HG03521 (cell line): ENCODE data around the gene STOML1.

Experiments used
- ATAC-seq: cut with Tn5 transposase; IDR thresholded peaks from one replicate; pipeline ENCODE4 v1.9.1; 2021; ENCODE audit warnings: mild to moderate bottlenecking, moderate library complexity; ENCODE audit not compliant: unreplicated experiment

The STOML1 gene, protein sequence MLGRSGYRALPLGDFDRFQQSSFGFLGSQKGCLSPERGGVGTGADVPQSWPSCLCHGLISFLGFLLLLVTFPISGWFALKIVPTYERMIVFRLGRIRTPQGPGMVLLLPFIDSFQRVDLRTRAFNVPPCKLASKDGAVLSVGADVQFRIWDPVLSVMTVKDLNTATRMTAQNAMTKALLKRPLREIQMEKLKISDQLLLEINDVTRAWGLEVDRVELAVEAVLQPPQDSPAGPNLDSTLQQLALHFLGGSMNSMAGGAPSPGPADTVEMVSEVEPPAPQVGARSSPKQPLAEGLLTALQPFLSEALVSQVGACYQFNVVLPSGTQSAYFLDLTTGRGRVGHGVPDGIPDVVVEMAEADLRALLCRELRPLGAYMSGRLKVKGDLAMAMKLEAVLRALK

DNA sequence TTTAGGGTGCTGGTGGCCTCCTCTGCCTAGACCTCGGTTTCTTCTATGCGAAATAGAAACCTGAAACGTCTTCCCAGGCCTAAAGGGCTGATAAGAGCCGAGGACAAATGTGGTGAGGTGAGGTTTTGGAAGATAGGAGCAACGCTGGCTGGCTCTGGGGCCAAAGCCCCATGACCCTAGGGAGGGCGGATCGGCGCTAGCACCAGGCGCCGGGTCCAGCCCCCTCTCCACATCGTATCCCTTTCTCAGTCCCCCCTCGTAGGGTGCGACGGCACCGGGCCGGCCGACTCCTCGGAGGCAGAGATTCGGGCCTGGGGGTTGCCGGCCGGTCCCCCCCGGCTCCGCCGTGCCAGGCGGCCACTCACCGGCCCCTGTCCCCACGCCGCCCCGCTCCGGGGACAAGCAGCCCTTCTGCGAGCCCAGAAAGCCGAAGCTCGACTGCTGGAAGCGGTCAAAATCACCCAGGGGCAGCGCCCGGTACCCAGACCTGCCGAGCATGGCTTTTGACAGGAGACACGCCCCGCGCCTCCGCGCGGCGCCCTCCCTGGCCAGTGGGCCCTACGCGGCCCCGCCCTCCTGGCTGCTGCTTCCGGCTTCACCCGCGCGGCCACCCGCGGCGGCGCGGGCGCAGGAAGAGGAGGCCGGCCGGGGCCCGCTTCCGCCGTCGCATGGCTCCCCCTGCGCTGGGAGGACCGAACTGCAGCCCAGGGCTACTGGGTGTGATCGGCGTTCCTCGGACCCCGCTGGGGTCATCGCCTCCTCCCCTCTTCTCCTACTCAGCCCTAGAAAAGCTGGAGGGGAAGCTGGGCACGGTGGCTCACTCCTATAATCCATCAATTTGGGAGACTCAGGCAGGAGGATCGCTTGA lies at the start of gene STOML1:
Gene STOML1 (minus strand): TSS at position 570 of the 868 bp plus-strand sequence. CDS start 72 bp downstream, at position 498.
- peak; percentile 75 for ATAC-seq

DNA sequence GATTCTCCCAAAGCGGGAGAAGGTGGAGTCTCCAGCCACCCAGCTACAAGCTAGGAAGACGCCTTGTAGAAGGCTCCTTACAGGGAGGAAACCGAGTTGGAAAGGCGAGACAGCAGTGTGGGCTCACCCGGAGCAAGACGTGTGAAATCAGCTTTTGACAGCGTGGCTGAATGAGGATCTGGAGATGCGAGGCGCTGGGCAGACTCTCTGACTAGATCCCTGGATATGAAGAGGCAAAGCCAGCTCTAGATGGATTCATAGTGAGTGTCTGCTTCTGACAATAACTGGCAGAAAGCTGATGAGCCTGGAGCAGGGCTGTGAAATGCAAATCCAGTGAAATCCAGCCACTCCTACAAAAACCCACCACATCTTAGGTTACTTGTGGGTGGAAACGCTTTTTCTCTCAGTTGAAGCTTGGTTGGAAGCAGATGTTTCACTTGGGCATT lies 49.2 kb upstream of the STOML1 start:
- ATAC-seq: no peak

DNA sequence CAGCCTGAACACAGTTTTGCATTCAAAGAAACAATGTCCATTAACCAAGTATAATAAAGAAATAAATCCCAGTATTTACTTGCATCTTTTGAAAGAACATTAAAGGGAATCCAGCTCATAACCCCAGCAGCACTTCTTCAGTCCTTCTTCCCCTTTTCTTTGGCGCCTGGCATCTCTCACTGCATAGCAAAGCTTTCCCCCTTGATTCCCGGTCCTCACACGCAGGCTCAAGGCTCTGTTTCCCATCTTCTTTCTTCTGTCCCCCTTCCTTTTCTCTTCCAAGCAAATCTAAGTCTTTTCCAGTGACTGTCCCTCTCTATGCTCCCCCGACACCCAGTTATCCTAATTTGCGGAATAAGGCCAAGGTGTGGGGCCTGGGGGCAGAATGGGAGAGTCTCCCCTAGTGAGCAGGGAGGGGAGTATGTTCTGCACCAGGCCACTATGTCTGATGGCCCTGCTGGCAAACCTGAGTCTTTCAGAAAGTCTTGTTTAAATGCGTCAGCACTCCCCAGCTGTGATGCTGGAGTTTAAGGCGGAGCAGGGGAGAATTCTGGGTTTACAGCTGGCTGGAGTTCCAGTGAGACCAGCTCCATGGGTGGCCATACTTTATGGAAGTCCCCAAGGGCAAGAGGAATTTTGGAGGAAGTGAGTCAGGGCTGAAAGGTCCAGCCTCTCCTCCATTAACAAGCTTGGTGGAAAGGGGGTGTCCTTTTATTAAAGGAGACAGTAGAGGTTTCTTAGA lies 48.2 kb upstream of the STOML1 start:
- no peak for ATAC-seq

DNA sequence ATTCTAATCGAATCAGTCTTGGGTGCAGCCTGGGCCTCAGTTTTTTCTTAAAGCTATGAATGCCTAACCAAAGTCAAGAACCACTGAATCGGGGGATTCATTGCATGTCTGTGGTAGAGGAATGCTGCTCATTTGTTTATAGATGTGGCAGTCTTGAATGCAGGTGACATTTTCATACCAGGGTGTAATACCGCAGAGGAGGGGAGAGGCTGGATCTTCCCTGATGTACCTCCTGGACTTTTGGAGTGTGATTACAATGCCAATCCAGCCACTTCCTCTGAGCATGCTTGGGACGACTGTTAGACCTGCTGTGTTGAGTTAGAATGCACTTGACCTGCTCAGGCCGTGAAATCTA lies 47.5 kb upstream of the STOML1 start:
- ATAC-seq: no peak

DNA sequence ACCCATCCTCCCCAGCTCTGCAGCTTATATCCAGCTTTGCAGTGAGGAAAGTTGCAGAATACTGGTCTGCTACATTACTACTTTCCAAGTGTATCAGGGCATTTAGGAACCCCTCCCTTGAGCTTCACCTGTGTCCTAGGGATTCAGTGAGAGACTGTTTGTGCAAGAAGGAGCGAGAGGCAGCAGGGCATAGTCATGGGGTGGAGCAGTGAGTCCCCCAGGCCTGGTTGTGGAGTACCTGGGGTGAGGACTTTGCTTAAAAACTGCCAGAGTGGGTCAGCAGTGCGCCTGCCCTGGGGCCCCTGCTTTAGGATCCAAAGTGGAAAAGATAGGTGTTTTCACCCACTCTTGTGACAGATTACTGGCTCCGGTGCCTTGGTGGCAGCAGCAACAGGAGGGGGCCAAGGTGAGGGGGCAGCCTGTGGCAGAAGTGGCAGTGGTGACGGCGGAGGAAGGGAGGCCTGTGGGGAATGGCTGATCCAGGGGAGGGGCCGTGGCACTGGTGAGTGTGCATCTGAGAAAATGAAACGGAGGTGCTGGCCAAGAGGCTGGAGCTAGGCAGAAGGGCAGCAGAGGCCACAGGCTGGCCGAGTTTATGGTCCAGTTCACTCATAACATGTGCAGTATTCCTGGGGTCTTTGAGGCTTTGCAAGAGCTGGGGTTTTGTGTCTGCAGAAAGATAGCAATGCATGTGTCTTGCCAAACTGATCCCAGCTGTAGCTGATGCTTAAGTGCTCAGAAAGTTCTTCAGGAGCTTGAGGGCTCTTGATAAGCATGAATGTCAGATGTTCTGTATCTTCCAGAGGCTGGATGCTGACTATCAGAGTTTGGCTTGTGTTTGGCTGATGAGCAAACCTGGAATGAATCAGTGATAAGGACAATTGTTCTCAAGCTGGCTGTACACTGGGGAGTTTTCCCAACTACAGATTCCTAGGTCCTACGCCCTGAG lies 46.9 kb upstream of the STOML1 start:
- ATAC-seq: no peak

DNA sequence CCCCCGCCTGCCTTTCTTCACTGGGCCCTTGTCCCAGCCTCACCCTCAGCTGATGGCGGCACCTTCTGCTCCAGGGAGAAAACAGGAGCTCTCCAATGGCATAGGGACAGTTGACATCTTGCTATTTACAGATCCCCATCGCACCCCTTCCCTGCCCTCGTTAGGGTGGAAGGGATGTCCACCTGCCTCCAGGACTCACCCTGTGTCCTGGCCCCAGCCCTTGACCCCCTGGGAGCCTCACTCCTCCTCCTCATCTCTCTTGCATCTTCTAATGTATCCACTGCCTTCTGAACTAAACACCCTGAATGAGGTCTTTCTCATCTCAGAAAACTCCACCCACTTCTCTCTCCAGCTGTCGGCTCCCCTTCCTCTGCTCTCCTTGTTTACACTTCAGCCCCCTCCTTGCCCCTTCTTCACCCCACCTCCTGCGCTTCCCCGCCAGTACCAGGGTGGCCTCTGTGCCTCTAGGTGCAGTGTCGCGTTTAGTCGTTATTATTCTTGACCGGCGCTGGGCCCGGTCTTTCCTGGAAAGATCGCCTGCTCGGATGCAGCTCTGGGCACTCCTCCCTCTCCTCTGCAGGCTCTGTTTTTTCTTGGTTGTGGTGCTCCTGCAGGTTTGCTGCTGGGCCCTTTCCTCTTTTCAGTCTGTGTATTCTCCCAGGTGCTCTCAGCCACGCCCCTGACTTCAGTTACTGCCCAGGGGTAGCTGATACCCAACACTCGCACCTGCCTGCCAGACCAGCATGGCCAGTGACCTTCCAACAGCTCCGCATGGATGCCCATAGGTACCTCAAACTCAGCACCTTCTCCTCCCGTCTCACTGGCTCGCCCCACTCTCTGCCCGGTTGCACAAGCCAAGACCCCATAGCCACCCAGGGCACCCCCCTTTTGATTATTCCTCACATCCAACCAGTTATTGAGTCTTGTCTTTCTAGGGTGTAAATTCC lies 45.3 kb upstream of the STOML1 start:
- no peak for ATAC-seq

DNA sequence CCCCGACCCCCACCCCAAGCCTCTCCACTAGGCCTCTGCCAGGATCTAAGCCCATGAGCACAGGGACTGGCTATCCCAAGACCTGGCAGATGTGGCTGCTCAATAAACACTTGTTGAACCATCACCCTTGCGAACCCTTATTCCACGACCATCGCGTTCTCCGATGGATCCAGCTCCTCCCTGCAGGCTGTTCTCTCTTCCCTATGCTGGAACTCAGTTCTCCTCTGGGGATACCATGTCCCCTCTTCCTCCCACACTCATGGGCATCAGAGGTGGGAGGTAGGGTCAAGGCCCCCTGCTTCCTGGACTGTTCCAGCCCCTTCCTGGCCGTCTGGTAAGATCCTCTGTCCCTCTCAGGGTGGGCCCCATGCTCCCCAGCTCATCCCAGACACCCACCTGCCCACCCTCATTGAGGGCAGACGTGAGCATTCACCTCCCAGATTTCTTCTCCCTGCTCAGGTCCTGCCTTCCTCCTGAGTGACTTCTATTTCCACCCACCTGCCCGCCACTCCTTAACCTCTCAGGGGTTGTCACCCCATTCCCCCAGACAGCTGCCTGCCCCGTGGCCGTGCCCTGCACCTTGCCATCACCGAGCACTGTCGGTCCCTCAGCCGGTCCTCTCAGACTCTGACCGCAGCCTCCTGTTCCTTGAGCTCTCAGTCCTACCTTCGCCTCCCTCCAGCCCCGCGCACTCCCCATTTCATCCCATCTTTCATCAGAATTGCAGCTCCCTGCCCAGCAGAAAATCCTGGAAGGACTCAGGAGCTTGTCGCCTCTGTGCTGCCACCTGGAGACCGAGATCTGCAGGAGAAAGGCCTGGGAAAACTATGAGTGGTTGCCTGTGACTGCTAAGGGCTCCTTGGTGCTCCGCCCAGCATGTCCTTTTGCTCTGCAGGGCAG lies 44.4 kb upstream of the STOML1 start:
- no peak for ATAC-seq

DNA sequence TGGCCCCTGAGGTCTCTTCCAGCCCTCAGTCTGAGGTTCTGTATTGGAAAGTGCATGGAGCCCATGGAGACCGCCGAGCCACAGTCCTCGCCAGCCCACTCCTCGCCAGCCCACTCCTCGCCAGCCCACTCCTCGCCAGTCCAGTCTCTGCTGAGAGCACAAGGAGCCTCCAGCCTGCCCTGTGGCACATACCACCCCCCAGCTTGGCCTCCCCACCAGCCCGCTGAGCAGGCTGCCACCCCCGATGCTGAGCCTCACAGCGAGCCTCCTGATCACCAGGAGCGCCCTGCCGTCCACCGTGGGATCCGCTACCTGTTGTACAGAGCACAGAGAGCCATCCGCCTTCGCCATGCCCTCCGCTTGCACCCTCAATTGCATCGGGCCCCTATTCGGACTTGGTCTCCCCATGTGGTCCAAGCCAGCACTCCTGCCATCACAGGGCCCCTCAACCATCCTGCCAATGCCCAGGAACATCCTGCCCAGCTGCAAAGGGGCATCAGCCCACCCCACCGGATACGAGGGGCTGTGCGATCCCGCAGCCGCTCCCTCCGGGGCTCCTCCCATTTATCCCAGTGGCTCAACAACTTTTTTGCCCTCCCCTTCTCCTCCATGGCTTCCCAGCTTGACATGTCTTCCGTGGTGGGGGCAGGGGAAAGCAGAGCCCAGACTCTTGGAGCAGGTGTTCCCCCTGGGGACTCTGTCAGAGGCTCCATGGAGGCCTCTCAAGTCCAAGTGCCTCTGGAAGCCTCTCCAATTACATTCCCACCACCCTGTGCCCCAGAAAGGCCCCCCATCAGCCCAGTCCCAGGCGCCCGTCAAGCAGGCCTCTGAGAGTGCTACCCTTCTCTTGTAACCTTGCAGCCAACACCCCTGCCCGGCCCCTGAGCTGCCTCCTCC lies 43.3 kb upstream of the STOML1 start:
- no peak for ATAC-seq

DNA sequence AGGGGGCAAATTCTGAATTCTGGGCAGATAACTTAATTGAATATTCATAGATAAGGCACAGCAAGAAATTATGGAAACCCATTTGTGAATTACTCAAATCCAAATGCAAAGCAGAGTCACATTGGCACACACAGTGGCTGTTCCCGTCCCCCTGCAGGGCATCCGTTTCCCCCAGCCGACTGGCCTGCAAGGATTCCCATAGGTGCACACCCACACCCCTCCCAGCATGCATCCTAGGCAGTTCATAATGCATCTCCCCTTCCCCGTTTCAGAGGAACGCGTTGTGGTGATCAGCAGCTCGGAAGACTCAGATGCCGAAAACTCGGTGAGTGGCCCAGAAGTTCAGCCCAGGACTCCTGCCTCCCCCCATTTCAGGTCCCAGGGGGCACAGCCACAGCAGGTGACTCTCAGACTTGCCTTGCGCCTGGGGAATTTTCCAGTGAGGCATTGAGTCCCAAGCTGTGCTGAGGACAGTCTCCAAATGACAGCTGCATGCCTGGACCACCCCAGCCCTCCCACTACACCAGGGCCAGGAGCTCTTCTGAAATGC lies 42.2 kb upstream of the STOML1 start:
- ATAC-seq: no peak

DNA sequence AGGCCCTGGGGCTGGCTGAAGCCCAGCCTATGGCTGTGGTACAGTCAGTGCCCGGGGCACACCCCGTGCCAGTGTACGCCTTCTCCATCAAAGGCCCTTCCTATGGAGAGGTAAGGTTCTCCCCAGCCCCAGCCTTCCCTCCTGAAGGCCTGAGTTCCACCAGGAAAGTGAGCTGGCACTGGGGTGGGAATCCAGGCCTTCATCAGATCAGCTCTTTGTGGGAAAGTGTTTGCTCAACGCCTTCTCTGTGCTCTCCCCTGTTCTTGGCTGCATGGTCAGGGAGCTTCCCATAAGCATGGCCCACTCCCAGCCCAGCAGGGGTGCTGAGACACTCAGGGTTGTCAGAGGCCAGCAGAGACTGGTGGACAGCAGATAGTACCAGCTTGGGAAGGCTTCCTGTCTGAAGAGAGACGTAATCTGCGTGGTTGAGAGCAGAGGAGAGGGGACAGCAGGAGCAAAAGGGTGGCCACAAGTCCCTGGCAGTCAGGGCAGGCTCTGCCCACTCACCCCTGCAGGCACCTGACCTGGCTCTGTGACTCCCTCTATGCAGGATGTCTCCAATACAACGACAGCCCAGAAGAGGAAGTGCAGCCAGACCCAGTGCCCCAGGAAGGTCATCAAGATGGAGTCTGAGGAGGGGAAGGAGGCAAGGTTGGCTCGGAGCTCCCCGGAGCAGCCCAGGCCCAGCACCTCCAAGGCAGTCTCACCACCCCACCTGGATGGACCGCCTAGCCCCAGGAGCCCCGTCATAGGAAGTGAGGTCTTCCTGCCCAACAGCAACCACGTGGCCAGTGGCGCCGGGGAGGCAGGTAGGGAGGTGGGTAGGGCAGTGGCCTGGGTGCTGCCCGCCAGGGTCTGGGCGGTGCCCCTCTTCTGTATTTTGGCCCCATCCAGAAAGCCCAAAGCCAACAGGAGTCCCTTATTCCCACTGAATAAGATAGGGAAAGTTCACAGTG lies 40.8 kb upstream of the STOML1 start:
- ATAC-seq: no peak

DNA sequence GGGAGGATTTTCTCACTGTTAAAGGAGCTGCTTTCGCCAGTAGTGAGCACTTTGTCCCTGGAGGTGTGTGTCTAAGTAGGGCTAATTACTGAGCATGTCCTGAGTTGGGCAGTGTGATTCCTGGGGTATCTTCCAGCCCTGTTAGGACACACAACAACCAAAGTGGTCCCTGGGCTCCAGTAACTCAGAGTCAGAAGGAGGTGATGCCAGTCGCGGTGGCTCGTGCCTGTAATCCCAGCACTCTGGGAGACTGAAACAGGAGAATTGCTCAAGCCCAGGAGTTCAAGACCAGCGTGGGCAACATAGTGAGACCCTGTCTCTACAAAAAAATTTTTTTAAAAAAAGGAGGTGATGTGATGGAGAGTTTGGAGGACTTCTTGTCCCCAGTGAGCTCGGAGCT lies 40.0 kb upstream of the STOML1 start:
- ATAC-seq: no peak

DNA sequence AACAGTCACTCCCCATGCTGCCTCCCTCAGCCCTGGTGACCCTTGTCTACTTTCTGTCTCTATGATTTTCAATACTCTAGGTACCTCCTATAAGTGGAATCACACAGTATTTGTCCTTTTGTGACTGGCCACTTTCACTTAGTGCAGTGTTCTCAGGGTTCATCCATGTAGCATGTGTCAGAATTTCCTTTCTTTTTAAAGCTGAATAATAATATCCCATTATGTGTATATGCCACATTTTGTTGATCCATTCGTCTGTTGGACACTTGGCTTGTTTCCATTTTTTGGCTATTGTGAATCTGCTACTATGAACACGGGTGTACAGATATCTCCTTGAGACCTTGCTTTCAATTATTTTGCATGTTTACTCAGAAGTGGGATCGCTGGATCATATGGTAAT lies 36.6 kb upstream of the STOML1 start:
- no peak for ATAC-seq

DNA sequence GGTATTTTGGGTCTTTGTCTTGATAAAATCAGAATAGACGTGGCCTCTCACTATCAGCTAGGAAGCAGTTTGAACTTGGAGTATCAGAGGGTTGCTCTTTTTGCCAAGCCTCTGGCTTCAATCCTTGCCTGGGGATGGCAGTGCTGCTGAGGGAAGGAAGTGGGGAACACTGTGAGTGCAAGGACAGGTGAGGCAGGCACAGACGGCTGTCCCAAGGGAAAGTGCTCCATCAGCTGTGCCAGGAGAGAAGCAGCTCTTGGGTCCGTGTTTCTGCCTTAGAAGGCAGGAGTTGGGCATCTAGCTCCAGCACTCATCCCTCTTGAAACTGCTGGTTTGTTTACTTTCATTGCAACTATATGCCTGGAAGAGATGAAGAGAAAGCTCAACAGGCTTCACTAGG lies 35.6 kb upstream of the STOML1 start:
- no peak for ATAC-seq

DNA sequence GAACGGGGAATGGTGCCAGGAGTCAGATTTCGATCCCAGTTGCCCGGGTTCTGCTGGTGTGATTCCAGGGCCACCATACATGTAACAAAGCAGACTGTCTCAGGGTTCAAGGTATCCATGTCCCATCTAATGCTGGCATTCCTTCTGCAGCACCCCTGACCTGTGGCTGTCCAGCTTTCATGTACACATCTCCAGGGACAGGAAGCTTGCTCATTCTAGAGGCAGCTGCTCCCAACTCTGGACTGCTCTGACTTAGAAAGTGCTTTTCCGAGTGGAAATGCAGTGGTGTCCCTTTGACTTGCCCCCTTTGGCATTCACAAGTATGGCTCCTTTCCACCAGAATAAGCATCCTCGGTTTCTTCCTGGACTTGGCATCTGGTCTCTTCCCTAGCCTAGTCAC lies 33.3 kb upstream of the STOML1 start:
- ATAC-seq: no peak

DNA sequence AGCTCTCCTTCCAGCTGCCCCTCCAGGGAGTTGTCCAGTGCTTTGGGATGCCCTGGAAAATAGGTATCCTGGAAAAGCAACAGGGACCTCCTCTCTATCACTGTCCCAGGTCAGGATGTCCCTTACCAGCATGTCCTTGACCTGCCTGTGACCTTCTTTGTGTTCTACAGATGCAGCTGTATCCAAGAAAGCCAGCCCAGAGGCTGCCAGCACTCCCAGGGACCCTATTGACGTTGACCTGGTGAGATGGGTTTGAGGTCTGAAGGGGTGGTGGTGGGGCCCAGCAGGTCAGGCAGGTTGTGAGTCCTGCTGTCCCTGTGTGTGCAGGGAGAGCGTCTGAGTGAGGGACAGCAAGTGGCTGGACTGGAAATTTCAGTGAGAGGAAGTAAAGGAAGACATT lies 32.6 kb upstream of the STOML1 start:
- ATAC-seq: no peak
